ENCODE measurements around the gene LRRC36.

- TF ChIP-seq CTCF (IDR thresholded peaks at IDR 0.05) (no peak), EP300 (IDR thresholded peaks at IDR 0.05) (no peak), POLR2A (IDR thresholded peaks at IDR 0.05) (no peak)
Measured at GRCh38 chr16:67407788-67408452, 81.3 kb downstream of the LRRC36 start.
